Activated gamma-delta T cell treated with anti-CD3 and anti-CD28 coated beads, Interleukin-2, amount 50 U/mL, for 16 hours (primary cell): ENCODE data around the gene KATNAL2.
"Not testable (repeated sequence)": the region's sequence is repeated elsewhere in the genome, so short reads cannot be mapped to it uniquely, and the experiment has no call there.

Experiments
- DNase-seq: peaks from one replicate; pipeline ENCODE4 v3.0.0-alpha.2; 2020; ENCODE audit warnings: low read depth

KATNAL2 gene

DNA sequence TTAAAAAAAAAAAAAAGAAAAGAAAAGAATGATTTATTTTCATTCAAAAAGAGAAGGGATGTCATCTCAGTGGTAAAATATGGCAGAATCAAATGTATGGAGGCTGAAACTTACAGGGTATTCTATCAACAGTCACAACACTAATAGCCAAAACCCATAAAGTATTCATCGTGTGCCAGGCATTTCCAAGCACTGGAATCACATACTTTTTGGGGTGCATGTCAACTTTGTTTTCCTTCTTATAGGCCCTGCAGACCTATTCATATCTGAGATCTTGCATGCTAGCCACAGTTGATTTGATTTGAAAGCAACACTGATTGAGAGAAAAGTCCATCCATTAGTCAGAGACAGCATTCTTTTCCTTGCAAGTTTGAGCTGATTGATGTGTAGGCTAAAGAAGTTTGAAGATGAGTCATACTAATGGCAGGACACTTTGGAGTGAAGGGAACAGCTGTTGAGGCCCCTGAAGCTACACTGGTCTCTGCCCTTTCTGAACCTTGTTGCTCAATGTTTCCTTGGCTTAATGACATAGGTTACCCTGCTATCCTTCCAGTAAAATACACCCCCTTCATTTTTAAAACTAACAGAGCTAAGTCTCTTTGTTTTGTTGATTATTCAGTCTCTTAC is 22.0 kb downstream of the KATNAL2 start:
- DNase-seq: no peak

DNA sequence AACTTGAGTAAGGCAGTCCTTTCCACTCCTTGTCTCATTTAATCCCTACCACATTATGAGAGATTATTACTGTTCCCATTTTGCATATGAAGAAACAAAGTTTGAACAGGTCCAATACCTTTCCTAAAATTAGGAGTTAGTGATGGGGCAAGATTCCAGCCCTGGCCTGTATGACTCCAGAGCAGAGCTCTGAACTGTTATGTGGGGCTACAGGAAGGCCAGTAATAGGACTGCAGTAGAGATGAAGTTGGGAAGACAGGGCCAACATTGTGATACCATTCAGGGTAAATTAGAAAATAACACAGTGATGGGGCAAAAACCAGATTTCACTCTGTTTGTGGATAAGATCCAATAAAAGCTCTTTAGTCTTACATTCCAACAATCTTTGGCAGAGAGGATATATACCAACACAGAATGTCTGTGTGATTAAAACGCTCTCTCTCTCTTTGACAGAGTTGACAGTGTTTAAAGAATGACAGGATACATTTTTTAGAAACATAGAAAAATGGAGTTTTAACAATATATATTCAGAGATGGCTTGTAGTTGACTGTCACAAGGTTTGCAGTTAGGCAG is 22.7 kb downstream of the KATNAL2 start:
- no peak for DNase-seq

DNA sequence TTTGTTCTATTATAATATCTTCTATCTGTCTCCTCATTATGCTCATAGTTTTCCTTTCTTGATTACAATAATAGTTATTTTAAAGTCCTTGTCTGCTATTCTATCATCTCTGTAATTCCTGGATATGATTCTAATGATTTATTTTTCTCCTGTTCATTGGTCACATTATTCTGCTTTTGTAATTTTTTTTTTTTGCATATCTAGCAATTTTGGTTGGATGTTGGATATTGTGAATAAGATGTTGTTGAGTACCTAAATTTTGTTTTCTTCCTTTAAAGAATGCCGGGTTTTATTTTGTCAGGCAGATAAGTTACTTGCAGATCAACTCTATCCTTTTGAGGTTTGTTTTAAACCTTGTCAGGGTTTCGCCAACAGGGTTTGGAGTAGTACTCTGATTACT is 25.2 kb downstream of the KATNAL2 start:
- DNase-seq: no peak

DNA sequence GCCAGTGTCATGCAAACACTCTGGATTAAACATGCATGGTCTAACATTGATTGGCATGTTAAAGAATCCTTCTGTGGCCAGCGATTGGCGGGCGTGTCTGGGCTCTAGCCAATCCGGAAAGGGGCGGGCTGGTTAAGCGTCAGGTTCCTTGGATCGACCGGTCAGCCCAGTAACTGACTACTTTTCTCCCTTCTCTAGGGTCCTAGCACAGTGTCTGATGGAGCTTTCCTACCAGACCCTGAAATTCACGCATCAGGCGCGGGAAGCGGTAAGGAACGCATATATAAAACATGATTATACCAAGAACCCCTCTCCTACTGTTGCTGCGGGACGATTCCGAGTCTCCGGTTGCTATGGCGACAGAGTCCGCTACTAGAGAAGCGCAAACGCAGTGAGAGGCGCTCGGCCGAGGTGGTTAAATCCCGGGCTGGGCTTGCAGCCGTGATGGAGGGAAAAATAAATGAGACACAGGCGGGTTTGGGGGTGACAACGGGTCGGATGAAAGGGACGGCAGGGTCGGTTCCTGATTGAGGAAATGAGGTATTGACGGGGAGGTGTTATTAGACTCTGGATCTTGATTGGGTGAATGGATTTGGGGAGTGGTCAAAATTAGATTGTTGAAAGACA is 29.4 kb downstream of the KATNAL2 start:
- DNase-seq: no peak

DNA sequence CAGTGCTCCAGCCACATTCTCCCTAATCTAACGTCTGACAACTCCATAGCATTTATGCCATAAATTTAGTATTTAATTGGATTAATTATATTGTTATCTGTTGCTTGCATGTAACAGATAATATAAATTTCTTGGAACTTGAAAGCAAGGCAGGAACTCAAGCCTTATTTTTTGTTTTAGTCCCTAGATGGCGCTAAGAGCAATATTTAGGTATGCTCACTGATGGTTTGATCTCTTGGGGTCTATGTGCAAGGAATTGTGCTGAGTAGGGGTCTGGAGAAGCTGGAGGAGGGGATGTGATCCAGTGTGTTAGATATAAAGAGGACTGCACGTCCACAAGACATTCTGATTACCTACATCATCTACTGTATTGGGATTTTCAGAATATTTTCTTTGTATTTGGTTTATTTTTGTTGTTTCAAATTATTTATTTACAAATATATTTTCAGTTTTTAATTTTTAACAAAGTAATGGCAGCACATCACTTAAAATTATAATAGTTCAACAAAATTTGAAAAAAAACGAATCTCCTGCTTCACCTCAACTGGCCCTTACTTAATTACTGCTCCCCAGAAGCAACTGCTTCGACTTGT is 32.8 kb downstream of the KATNAL2 start:
- no peak for DNase-seq

DNA sequence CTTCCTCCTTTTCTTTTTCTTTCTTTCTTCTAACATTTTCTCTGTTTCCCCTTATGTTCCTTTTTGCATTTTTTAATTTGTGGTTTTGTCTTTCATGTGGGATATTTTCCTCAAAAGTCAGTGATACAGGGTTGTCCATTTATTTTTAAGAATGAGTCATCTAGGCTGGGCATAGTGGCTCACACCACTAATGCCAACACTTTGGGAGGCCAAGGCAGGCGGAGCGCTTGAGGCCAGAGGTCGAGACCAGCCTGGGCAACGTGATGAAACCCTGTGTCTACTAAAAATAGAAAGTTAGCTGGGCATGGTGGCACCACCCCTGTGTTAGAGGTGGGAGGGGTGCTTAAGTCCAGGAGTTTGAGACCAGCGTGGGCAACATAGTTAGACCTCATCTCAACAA is 35.8 kb downstream of the KATNAL2 start:
- DNase-seq: no peak

DNA sequence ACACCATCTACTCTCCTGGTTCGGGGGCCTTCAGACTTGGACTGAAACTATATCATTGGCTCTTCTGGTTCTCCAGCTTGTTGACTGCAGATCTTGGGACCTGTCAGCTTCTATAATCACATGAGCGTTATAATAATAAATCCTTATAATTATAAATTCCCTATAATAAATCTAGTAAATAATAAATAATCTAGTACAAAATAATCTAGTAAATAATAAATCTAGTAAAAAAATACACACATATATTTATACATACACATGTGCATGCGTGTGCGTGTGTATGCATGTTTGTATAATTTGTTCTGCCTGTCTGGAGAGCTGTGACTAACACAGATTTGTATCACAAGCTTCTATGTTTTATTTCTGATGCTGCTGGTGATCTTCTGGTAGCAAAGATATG is 40.8 kb downstream of the KATNAL2 start:
- no peak for DNase-seq

DNA sequence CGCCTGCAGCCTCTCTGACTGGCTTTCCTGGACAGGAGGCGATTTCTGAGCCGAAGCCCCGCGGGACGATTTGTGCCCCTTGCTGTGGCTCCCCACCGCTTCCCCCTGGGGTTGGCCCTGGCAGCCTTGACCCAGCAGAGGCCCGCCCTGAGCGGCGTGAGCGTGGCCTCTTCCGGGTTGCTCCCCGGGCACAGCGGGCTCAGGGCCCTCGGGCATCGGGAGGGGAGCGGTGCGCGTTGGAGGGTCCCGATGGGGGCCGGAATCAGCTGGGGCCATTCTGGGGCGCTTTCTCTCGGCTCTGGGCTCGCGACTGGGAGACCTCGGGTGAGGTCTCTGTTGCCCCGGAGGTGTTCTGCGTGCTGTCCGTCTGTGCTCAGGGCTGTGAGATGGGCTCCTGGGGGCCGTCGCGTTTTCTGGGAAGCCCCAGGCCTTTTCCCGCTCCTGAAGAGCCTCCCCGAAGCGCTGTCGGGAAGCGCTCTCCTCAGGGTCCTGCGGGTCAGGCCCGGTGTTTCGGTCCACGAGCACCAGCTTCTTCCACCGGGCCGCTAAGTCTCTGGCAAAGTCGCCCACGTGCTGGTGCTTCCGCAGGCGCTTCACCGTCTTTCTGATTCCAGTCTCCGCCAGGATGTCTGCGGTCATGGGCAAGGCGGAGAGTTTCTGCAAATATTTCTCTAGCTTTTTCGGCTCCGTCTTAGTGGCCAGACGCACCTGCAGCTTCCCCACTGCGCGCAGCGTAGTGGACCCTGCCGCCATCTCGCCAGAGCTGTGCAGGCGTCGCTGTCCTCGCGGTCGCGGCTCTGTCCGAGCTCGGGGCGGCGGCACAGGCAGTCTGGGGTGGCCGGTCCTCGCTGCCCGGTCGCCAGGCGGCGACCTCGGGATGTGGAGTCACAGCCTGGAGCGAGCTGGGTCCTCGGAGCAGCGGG is 46.5 kb downstream of the KATNAL2 start:
- not testable (repeated sequence) for DNase-seq

DNA sequence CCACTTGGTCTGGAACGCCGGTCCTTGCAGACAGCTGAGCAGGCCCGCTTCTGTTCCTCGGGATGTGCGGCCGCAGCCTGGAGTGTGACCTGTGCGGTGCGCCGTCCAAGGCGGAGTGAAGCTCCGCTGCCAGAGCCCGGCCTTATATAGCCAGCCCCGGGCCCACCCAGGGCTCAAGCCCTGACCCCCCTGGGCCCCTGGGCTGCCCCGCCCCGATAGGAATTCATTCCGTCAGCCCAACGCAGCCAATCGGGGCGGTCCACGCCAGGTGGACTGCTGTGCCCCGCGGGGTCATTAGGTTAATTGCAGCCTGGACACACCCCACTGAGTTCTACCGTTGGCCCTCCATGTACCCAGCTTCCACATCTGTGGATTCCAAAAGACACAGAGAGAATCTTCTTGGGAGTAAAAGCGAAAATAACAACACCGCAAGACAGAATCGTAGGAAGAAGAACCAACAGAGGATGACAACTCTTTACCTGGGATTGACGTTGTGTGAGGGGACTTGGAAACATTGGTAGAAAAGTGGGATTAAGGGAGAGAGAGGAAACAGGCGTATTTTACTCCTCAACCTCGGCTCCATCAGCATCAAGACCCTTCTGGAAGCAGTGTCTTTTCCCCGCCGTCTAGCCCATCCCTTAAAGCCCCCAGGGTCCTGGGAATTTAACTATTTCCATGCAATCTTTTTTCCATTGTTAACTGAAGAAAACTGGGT is 47.3 kb downstream of the KATNAL2 start:
- DNase-seq: not testable (repeated sequence)

DNA sequence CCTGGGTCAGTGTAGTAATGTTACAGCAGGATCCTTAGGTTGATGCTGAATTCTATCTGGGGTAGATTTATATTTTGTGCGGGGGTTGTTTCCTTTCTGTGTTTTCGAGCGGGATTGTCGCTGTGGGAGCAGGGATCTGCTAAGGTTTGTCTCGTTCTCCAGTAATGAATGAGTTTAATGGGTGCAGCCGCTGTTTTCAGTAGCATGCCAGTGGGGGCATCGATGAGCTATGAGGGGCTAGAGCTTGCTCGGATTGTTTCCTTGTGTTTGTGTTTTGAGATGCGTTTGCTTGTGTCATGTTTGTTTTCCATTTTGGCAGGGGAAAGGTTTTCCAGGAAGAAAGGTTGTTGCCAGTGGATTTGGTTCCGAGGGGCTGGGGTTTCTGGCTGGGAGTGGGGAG is 48.9 kb downstream of the KATNAL2 start:
- not testable (repeated sequence) for DNase-seq

DNA sequence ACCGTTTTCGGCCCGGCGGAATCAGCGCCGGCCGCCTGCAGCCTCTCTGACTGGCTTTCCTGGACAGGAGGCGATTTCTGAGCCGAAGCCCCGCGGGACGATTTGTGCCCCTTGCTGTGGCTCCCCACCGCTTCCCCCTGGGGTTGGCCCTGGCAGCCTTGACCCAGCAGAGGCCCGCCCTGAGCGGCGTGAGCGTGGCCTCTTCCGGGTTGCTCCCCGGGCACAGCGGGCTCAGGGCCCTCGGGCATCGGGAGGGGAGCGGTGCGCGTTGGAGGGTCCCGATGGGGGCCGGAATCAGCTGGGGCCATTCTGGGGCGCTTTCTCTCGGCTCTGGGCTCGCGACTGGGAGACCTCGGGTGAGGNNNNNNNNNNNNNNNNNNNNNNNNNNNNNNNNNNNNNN is 52.1 kb downstream of the KATNAL2 start:
- DNase-seq: not testable (repeated sequence)

DNA sequence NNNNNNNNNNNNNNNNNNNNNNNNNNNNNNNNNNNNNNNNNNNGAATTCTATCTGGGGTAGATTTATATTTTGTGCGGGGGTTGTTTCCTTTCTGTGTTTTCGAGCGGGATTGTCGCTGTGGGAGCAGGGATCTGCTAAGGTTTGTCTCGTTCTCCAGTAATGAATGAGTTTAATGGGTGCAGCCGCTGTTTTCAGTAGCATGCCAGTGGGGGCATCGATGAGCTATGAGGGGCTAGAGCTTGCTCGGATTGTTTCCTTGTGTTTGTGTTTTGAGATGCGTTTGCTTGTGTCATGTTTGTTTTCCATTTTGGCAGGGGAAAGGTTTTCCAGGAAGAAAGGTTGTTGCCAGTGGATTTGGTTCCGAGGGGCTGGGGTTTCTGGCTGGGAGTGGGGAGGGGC is 102.5 kb downstream of the KATNAL2 start:
- not testable (repeated sequence) for DNase-seq

DNA sequence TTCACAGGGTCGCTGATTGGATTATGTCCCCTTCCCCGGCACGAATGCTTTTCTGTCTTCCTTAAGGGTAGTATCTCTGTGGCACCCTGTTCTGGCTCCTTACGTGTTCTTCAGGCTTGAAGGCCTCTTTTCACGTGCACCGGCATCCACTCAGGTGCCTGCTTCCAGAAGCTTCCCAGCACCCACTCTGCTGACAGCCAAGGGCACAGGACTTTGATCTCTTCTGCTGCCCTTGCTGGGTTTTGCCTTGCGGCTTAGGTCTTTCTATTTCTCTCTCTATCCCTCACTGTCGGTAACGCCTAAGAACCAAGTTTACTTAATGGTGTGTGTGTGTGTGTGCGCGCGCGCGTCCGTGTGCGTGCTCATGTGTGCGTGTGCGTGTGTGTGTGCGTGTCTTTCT is 103.4 kb downstream of the KATNAL2 start:
- DNase-seq: not testable (repeated sequence)

DNA sequence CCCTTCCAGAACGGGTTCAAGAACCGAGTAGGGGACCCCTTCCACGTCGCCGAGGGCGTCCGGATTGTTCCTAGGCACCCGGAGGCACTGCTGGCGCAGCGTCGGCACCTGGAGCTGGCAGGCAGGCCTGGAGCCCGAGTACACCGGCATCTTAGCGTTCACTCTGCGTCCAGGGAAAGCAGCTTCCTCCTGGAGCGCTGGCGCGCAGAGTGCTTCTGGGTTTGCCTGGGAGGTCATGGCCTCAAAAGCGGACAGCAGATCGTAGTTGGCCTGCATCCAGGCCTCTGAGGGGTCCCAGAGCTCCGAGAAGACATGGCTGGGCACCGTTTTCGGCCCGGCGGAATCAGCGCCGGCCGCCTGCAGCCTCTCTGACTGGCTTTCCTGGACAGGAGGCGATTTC is 105.4 kb downstream of the KATNAL2 start:
- not testable (repeated sequence) for DNase-seq

DNA sequence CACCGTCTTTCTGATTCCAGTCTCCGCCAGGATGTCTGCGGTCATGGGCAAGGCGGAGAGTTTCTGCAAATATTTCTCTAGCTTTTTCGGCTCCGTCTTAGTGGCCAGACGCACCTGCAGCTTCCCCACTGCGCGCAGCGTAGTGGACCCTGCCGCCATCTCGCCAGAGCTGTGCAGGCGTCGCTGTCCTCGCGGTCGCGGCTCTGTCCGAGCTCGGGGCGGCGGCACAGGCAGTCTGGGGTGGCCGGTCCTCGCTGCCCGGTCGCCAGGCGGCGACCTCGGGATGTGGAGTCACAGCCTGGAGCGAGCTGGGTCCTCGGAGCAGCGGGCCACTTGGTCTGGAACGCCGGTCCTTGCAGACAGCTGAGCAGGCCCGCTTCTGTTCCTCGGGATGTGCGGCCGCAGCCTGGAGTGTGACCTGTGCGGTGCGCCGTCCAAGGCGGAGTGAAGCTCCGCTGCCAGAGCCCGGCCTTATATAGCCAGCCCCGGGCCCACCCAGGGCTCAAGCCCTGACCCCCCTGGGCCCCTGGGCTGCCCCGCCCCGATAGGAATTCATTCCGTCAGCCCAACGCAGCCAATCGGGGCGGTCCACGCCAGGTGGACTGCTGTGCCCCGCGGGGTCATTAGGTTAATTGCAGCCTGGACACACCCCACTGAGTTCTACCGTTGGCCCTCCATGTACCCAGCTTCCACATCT is 106.5 kb downstream of the KATNAL2 start:
- DNase-seq: not testable (repeated sequence)

DNA sequence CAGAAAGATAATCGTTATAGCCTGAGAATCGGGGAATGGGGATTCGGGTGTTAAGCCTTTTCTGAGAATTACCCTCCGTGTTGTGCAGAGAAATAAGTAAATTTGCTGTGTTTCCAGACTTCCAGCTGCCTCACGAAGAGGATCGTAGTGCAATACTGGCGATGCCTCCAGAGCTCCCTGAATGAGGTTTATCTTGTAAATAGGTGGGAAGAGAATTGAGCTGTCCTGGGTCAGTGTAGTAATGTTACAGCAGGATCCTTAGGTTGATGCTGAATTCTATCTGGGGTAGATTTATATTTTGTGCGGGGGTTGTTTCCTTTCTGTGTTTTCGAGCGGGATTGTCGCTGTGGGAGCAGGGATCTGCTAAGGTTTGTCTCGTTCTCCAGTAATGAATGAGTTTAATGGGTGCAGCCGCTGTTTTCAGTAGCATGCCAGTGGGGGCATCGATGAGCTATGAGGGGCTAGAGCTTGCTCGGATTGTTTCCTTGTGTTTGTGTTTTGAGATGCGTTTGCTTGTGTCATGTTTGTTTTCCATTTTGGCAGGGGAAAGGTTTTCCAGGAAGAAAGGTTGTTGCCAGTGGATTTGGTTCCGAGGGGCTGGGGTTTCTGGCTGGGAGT is 108.3 kb downstream of the KATNAL2 start:
- DNase-seq: not testable (repeated sequence)

DNA sequence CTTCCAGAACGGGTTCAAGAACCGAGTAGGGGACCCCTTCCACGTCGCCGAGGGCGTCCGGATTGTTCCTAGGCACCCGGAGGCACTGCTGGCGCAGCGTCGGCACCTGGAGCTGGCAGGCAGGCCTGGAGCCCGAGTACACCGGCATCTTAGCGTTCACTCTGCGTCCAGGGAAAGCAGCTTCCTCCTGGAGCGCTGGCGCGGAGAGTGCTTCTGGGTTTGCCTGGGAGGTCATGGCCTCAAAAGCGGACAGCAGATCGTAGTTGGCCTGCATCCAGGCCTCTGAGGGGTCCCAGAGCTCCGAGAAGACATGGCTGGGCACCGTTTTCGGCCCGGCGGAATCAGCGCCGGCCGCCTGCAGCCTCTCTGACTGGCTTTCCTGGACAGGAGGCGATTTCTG is 111.3 kb downstream of the KATNAL2 start:
- not testable (repeated sequence) for DNase-seq

DNA sequence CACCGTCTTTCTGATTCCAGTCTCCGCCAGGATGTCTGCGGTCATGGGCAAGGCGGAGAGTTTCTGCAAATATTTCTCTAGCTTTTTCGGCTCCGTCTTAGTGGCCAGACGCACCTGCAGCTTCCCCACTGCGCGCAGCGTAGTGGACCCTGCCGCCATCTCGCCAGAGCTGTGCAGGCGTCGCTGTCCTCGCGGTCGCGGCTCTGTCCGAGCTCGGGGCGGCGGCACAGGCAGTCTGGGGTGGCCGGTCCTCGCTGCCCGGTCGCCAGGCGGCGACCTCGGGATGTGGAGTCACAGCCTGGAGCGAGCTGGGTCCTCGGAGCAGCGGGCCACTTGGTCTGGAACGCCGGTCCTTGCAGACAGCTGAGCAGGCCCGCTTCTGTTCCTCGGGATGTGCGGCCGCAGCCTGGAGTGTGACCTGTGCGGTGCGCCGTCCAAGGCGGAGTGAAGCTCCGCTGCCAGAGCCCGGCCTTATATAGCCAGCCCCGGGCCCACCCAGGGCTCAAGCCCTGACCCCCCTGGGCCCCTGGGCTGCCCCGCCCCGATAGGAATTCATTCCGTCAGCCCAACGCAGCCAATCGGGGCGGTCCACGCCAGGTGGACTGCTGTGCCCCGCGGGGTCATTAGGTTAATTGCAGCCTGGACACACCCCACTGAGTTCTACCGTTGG is 112.4 kb downstream of the KATNAL2 start:
- DNase-seq: not testable (repeated sequence)

DNA sequence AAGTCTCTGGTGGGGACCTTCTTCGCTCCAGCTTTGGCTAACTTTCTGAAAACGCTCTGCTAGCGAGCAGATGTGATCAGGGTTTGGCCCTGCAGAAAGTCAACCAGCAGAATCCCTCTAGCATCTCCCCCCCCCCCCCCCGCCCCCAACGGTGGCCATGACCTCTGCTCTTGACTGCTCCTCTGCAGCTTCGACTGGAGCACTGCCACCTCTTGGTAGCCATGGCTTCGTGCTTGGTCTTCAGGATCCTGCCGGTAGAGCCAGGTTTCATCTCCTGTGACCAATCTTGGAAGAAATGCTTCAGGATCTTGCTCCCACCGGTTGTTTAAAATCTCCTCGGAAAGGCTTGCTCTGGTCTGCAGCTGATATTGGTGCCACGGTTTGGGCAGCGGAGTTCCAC is 113.5 kb downstream of the KATNAL2 start:
- not testable (repeated sequence) for DNase-seq

DNA sequence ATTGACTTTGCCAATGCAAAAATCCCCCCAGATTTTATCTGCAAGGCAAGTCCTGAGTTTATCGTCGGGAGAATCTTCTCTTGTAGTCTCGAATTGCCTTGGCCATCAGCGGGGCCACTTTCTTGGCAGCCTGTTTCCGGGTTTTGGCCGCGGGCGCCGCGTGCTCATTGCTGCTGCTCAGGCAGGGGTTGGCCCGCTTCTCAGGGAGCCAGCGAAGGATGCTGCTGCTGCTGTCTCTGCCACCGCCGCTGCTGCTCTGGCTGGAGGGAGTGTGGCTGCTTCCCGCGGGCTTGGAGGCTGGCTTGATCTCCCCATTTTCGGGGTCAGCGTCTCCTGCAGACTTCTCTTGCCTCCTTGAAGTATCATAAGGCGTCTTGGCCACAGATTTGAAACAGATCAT is 115.5 kb downstream of the KATNAL2 start:
- DNase-seq: no peak
